SH-SY5Y (cell line): ENCODE measurements around the gene EGFR.

Experiments
- GATA2 ChIP-seq: IDR thresholded peaks from 2 replicates; pipeline ENCODE4 v1.6.1; 2011; ENCODE audit warnings: mild to moderate bottlenecking, low read depth, low read length
- GATA3 ChIP-seq: IDR thresholded peaks from 2 replicates; pipeline ENCODE4 v1.6.1; 2011; ENCODE audit warnings: low read depth, mild to moderate bottlenecking, low read length, moderate library complexity

- TF ChIP-seq GATA3 (no peak), GATA2 (no peak)
Observed at GRCh38 chr7:55140221-55140940, 121.6 kb downstream of the EGFR start.
